ENCODE results near the gene PLA1A. TPM values are rescaled to one million over a fixed set of nuclear protein-coding genes. Genes with fewer than 3 reads are reported as not detected.
"Not testable (repeated sequence)": the region's sequence is repeated elsewhere in the genome, so short reads cannot be mapped to it uniquely, and the experiment has no call there.

Gene PLA1A
- total RNA-seq, 1 donor from 2014 or later: 2.8 TPM

GRCh38 chr3:119660474-119661440 is 63.1 kb downstream of the PLA1A start, which contains the start of gene POPDC2:
POPDC2 (minus strand) TSS chr3:119660589; CDS start chr3:119660423, 166 bp downstream.
- peak; percentile 71 for DNase-seq (ENCODE audit: low read depth)

- peak; percentile 96 for DNase-seq (ENCODE audit: low read depth)
These were observed 65.1 kb downstream of the PLA1A start for GRCh38 chr3:119662604-119663373.

- peak; percentile 27 for DNase-seq (ENCODE audit: low read depth)
These were observed 66.2 kb downstream of the PLA1A start for GRCh38 chr3:119663885-119664284.

DNA sequence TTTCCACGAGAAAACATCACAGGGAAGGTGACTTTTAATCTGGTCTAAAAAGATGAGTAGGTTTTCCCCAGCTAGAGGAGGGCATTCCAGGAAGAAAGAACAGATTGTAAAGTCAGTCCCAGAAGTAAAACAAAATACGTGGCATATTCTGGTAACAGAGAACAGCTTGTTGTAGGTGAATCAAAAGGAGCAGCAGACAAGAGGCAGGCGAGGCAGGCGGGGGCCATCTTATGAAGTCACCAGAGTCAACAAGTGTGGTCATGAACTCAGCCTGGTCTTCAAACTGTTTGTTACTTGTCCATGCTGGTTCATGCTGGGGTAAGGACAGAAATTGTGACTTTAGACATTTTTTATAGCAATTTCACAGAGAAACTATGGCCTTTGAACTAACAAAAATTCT is 66.7 kb downstream of the PLA1A start:
- peak; percentile 32 for DNase-seq (ENCODE audit: low read depth)

GRCh38 chr3:119664850-119665379 is 67.2 kb downstream of the PLA1A start:
- DNase-seq (ENCODE audit: low read depth): peak; percentile 34

DNA sequence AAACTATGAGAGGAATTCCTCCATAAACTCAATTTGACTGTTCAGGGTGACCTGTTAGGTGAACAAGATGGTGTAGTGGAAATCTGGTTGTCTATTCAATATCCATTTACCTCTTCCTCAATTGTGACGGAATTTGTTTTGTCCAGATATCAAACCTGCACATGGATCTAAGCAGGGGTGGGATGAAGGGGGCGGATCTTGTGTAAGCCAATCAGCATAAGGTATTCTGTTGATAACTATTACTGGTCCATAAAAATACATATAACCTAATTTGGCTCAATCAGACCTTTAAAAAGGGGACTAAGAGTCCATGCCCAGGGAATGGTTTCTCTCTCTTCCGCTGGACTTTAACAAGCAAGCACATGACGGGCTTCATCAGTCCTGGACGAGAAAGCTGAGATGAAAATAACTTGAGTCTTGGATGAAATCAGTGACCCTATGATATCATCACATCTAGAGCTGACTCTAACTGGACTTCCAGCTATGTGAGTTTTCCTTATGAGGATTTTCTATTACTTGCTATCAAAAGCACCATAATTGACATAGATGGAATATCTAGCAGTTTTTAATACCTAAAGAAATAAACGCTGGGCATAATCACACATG is 68.4 kb downstream of the PLA1A start:
- DNase-seq (ENCODE audit: low read depth): no peak

- DNase-seq (ENCODE audit: low read depth): peak; percentile 34
These were observed 72.4 kb downstream of the PLA1A start for GRCh38 chr3:119669906-119670570.

GRCh38 chr3:119672776-119673175 is 75.1 kb downstream of the PLA1A start:
- DNase-seq (ENCODE audit: low read depth): no peak

GRCh38 chr3:119673875-119674274 is 76.2 kb downstream of the PLA1A start:
- DNase-seq (ENCODE audit: low read depth): no peak

- DNase-seq (ENCODE audit: low read depth): no peak
These were observed 77.6 kb downstream of the PLA1A start for GRCh38 chr3:119675188-119675874.

DNA sequence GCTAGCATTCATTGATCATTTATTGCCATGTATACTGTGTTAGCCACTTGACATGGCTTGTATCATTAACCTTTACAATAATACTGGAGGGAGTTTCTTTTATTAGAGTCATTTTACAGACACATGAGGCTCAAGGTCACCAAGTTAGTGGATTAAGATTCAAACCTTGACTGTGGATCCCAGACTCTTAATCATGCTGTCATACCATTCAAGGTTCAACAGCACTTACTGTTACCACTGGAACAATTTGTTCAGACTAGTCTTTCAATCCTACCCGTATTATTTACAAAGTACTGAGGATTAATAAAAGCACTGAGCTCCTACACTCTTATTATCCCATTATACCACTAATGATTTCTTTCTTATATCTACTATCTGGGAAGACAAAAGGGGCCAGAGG is 78.3 kb downstream of the PLA1A start:
- no peak for DNase-seq (ENCODE audit: low read depth)

DNA sequence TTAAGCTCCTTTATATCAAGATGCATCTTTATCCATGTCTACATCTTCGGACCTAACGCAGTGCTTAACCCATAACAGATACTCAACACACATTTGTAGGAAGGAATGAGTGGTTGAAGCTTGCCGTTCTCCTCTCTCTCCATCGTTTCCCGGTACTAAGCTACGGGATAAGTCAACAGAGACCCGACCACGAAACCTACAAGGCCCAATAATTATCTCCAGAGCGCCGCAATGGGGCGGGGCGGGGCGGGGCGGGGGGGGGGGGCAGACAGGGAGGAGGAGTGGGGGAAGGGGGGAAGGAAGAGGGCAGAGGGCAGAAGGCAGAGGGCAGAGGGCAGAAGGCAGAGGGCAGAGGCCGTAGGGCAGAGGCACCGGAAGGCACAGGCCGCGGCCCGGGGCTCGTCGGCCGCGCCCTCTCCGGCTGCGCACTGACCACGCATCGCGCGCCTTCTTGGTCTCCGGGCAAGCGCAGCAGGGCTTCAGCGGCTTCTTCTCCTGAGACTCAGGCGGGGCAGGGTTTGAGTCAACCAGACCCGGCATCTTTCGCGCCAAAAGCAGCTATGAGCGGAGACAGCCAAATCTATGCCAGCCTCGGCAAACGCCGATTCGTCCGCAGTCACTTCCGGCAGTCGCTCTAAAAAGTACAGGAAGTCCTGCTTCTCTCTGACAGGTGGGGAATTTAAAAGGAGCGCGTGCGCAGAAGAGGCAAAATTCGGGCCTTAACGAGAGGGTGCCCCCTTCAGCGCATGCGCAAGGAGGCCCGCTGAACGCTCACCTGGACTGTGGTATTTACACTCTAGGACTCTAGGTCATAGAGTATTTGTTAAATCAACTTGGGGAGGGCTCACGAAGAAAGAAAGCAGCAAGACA is 79.3 kb downstream of the PLA1A start, which contains the start of gene COX17:
Gene COX17, minus strand, starts transcription at position 636 of the 870 bp plus-strand sequence. Its CDS starts 96 bp downstream, at position 540.
- peak; percentile 96 for DNase-seq (ENCODE audit: low read depth)

DNA sequence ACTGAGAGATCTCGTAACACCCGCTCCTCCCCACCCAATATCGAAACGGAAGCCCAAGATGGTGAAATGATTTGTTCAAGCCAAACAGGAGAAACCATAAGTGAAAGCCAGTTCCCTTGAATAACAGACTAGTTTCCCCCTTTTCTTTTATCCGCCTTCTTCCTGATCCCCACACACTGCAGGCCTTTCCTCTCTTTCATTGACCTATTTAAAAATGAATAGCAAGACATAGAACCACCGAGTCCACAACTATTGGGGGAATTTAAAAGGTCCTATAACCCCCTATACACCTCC is 79.9 kb downstream of the PLA1A start:
- DNase-seq (ENCODE audit: low read depth): no peak

- DNase-seq (ENCODE audit: low read depth): not testable (repeated sequence)
These were observed 80.5 kb downstream of the PLA1A start for GRCh38 chr3:119678209-119678608.

Other genes starting within 250 kb of the PLA1A start
- gene TMEM39A, start 134.3 kb upstream of the PLA1A start, total RNA-seq: 29.2 and 54.1 TPM in 2 replicates
- 20.7 and 21.0 TPM in 2 replicates for gene POGLUT1, start 128.9 kb upstream of the PLA1A start, total RNA-seq
- gene TIMMDC1, start 99.3 kb upstream of the PLA1A start, total RNA-seq: 73.1 and 86.4 TPM in 2 replicates
- 0.21 and 2.2 TPM in 2 replicates for gene CD80, start 38.3 kb upstream of the PLA1A start, total RNA-seq
- 20.1 and 25.6 TPM in 2 replicates for gene ADPRH, start 18.4 kb upstream of the PLA1A start, total RNA-seq
- 3.5 and 4.2 TPM in 2 replicates for gene POPDC2, start 62.7 kb downstream of the PLA1A start, total RNA-seq
- 48.2 and 62.2 TPM in 2 replicates for gene COX17, start 79.5 kb downstream of the PLA1A start, total RNA-seq
- 0.45 and 0.78 TPM in 2 replicates for gene CFAP91, start 105.1 kb downstream of the PLA1A start, total RNA-seq
- gene NR1I2, start 184.2 kb downstream of the PLA1A start, total RNA-seq: 0.83 TPM in 1 of 2 replicates, not detected in the other